GM12865 (cell line): Measurements from ENCODE around the gene PPP2R5A.

Experiments used
- DNase-seq: peaks from one replicate; pipeline ENCODE4 v3.0.0; 2010; ENCODE audit warnings: low read depth
- H3K4me3 ChIP-seq: 2 replicates; pipeline ENCODE4 v1.5.1; 2011; ENCODE audit warnings: mild to moderate bottlenecking, low read depth, low read length, control low read depth
- CTCF ChIP-seq: IDR thresholded peaks from 2 replicates; pipeline ENCODE4 v1.5.1; 2011; ENCODE audit warnings: low read length, control low read depth, low read depth, inconsistent platforms; ENCODE audit not compliant: insufficient read depth; ENCODE audit errors: missing control alignments

The PPP2R5A gene

GRCh38 chr1:212284744-212285684, at the start of gene PPP2R5A:
Gene PPP2R5A, plus strand, starts transcription at chr1:212285410. Its CDS starts 701 bp downstream, at chr1:212286111.
- DNase-seq = peak; percentile 100
- H3K4me3 ChIP-seq = peak within 1 kb of the TSS; percentile 82
- TF ChIP-seq CTCF = peak; percentile 28

GRCh38 chr1:212235857-212236256, 49.4 kb upstream of the PPP2R5A start:
- H3K4me3 ChIP-seq = no peak overlapping the region
- TF ChIP-seq CTCF = no peak
- DNase-seq = no peak

GRCh38 chr1:212236664-212237220, 48.5 kb upstream of the PPP2R5A start:
- TF ChIP-seq CTCF = no peak
- H3K4me3 ChIP-seq = no peak overlapping the region
- DNase-seq = no peak

GRCh38 chr1:212237651-212238050, 47.6 kb upstream of the PPP2R5A start:
- TF ChIP-seq CTCF = no peak
- no peak overlapping the region for H3K4me3 ChIP-seq
- DNase-seq = peak; percentile 54

GRCh38 chr1:212238552-212238951, 46.7 kb upstream of the PPP2R5A start:
- DNase-seq = no peak

GRCh38 chr1:212241501-212241900, 43.7 kb upstream of the PPP2R5A start:
- DNase-seq = no peak
- TF ChIP-seq CTCF = no peak
- no peak overlapping the region for H3K4me3 ChIP-seq

More at GRCh38 chr1:212238552-212238951, 46.7 kb upstream of the PPP2R5A start:
- TF ChIP-seq CTCF = no peak
- no peak overlapping the region for H3K4me3 ChIP-seq
